ENCODE data around the gene SLC19A1.
"Not testable (repeated sequence)": the region's sequence is repeated elsewhere in the genome, so short reads cannot be mapped to it uniquely, and the experiment has no call there.

The SLC19A1 gene

GRCh38 chr21:45533361-45533845, 8.8 kb downstream of the SLC19A1 start:
- DNase-seq (ENCODE audit: low spot score), result no peak

GRCh38 chr21:45532826-45533360, 9.3 kb downstream of the SLC19A1 start:
- no peak for DNase-seq (ENCODE audit: low spot score)

- DNase-seq (ENCODE audit: low spot score), result no peak
These were observed 10.6 kb downstream of the SLC19A1 start for GRCh38 chr21:45531393-45532215.

DNA sequence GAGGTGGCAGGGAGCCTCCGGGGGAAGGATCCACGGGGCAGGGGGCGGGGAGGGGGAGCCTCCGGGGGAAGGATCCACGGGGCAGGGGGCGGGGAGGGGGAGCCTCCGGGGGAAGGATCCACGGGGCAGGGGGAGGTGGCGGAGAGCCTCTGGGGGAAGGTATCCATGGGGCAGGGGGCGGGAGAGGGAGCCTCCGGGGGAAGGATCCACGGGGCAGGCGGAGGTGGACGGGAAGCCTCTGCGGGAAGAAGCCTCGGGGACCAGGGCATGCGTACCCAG, 11.2 kb downstream of the SLC19A1 start:
- DNase-seq (ENCODE audit: low spot score), result not testable (repeated sequence)

GRCh38 chr21:45530423-45531113, 11.7 kb downstream of the SLC19A1 start:
- no peak for DNase-seq (ENCODE audit: low spot score)

- DNase-seq (ENCODE audit: low spot score), result no peak
These were observed 12.3 kb downstream of the SLC19A1 start for GRCh38 chr21:45529785-45530422.

DNA sequence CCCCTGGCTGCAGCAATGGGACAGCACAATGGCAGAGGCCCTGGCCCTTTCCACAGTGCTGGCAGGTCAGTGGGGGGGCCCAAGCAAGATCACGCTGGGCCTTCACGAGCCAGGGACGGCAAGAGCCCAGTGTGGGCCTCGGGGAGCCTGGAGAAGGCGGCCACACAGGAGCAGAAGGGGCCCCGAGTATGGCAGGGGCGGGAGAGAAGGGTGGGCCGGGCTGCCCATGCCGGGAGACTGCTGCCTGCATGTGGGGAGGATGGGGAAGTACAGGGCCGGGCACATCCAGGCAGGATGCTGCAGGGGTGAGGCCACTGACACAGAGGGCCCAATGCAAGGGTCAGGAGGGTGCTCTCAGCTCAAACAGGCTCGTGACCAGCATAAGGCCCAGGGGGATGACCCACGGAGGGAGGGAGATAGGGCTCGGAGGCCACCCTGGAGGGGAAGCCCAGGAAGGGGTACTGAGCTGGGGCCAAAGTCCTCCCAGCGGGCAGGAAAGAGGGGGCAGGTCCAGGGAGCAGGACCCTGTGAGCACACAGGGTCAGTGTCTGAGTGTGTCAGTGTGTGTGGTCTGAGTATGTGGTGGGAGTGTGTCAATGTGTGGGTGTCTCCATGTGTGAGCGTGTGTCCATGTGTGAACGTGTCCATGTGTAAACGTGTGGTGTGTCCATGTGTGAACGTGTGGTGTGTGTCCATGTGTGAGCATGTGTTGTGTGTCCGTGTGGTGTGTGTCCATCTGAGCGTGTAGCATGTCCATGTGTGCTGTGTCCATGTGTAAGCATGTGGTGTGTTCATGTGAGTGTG, 13.1 kb downstream of the SLC19A1 start:
- no peak for DNase-seq (ENCODE audit: low spot score)

GRCh38 chr21:45528028-45528705, 14.1 kb downstream of the SLC19A1 start:
- no peak for DNase-seq (ENCODE audit: low spot score)

- not testable (repeated sequence) for DNase-seq (ENCODE audit: low spot score)
These were observed 14.9 kb downstream of the SLC19A1 start for GRCh38 chr21:45527151-45527999.

DNA sequence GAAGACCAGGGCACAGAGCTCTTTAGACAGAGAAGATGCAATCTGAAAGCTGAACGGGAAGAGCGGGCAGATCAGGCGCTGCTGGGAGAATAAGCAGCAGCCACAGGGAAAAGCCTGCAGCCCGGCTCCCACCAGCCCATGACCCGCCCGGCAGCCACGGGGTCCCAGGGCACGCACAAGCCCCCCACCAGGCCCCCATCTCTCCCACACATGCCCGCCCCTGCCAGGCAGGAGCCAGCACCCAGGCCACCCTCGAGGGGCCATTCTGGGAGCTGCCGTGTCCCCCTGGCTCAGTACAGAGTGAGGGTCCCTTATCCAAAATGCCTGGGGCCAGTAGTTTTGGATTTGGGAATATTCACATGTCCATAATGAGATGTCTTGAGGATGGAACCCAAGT, 16.3 kb downstream of the SLC19A1 start:
- DNase-seq (ENCODE audit: low spot score), result no peak

GRCh38 chr21:45525153-45525909, 16.9 kb downstream of the SLC19A1 start:
- no peak for DNase-seq (ENCODE audit: low spot score)

- DNase-seq (ENCODE audit: low spot score), result no peak
These were observed 17.5 kb downstream of the SLC19A1 start for GRCh38 chr21:45524756-45525152.

- DNase-seq (ENCODE audit: low spot score), result no peak
These were observed 18.7 kb downstream of the SLC19A1 start for GRCh38 chr21:45523411-45524101.

DNA sequence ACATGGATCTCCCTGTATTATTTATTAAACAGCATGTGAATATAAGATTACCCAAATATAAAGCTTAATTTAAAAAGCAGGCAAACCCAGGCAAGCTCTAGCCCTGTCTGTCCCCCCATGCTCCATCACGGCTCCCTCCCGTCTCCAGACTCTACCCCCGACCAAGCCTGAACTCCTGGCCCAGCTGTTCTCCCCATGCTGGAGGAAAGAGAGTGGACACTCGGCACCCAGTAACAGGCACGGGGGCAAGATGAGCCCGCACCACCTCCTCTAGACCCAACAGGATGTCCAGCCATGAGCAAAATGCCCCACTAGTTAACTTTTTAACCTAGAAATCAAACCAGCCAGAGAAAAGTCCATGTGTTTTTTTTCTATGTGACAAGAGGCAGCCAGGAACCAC, 19.3 kb downstream of the SLC19A1 start:
- no peak for DNase-seq (ENCODE audit: low spot score)

- no peak for DNase-seq (ENCODE audit: low spot score)
These were observed 19.9 kb downstream of the SLC19A1 start for GRCh38 chr21:45522381-45522780.

GRCh38 chr21:45521241-45521640, 21.0 kb downstream of the SLC19A1 start:
- DNase-seq (ENCODE audit: low spot score), result no peak

- no peak for DNase-seq (ENCODE audit: low spot score)
These were observed 23.1 kb downstream of the SLC19A1 start for GRCh38 chr21:45519182-45519581.

DNA sequence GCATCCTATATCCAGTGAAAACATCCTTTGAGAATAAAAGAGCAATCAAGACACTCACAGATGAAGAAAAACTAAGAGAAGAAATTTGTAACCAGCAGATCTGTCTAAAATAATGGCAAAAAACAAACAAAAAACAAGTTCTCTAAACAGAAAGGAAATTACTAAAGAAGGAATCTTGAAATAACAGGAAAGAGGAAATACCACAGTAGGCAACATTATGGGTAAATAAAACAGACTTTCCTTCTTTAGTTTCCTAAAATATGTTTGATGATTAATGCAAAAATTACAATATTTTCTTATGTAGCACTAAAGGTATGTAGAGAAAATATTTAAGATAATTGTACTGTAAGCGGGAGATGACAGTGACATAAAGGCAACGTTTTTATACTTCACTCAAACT, 23.5 kb downstream of the SLC19A1 start:
- no peak for DNase-seq (ENCODE audit: low spot score)

Measured in COLO829 (cell line).